ENCODE measurements around the gene ALK. TPM values are rescaled to one million over a fixed set of nuclear protein-coding genes. Genes with fewer than 3 reads are reported as not detected.

ALK gene
- polyA plus RNA-seq, 2 of the 4 experiments (the other 2 are of a cell fraction), result not detected

GRCh38 chr2:29452036-29452435, 469.4 kb downstream of the ALK start:
- Histone ChIP-seq H3K4me2 (no peak overlapping the region), H3K4me3 (no peak overlapping the region), H3K4me1 (no peaks in the 10 kb centered on the region), H3K27ac (no peak overlapping the region), H3K9me3 (no peaks in the 10 kb centered on the region)
- no peak for DNase-seq (ENCODE audit: low read depth in 1 of 2, low spot score in 1 of 2)
- ChIA-PET CTCF (no interaction called here), POLR2A (no interaction called here)
- TF ChIP-seq HEYL (CRISPR knock-in tag; IDR thresholded peaks at IDR 0.05) (no peak), KDM5A (IDR thresholded peaks at IDR 0.05) (no peak), SMC3 (IDR thresholded peaks at IDR 0.05) (no peak), RCOR1 (IDR thresholded peaks at IDR 0.05; ENCODE audit: low read depth, low read length) (no peak), HOXB5 (CRISPR knock-in tag; IDR thresholded peaks at IDR 0.05) (no peak), ZNF302 (CRISPR knock-in tag; IDR thresholded peaks at IDR 0.05) (no peak), NR3C1 (IDR thresholded peaks at IDR 0.05) (no peak), PHF8 (IDR thresholded peaks at IDR 0.05; ENCODE audit: borderline replicate concordance, low read depth) (no peak), NPAS2 (CRISPR knock-in tag; IDR thresholded peaks at IDR 0.05; ENCODE audit: borderline replicate concordance) (no peak)
- TF ChIP-seq, protein P1, sequence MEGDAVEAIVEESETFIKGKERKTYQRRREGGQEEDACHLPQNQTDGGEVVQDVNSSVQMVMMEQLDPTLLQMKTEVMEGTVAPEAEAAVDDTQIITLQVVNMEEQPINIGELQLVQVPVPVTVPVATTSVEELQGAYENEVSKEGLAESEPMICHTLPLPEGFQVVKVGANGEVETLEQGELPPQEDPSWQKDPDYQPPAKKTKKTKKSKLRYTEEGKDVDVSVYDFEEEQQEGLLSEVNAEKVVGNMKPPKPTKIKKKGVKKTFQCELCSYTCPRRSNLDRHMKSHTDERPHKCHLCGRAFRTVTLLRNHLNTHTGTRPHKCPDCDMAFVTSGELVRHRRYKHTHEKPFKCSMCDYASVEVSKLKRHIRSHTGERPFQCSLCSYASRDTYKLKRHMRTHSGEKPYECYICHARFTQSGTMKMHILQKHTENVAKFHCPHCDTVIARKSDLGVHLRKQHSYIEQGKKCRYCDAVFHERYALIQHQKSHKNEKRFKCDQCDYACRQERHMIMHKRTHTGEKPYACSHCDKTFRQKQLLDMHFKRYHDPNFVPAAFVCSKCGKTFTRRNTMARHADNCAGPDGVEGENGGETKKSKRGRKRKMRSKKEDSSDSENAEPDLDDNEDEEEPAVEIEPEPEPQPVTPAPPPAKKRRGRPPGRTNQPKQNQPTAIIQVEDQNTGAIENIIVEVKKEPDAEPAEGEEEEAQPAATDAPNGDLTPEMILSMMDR (IDR thresholded peaks at IDR 0.05), result no peak
- 19% methylated on average over 5 of the region's 5 CpGs for WGBS (ENCODE audit: missing lambda C conversion rate)
- ATAC-seq, result no peak
- no peak for FAIRE-seq

GRCh38 chr2:29450596-29451222, 470.7 kb downstream of the ALK start:
- DNase-seq (ENCODE audit: low read depth in 1 of 2, low spot score in 1 of 2), result no peak
- FAIRE-seq, result no peak
- TF ChIP-seq HEYL (CRISPR knock-in tag; IDR thresholded peaks at IDR 0.05) (no peak), GATA3 (IDR thresholded peaks at IDR 0.05; ENCODE audit: borderline replicate concordance) (no peak)
- no peak overlapping the region for H3K4me2 ChIP-seq
- POLR2A ChIA-PET, result no interaction called here
- H3K4me1 ChIP-seq, result no peaks in the 10 kb centered on the region
- WGBS (ENCODE audit: missing lambda C conversion rate), result 4% methylated on average over 5 of the region's 5 CpGs
- no peak overlapping the region for H3K27ac ChIP-seq
- no peak overlapping the region for H3K4me3 ChIP-seq
- H3K9me3 ChIP-seq, result no peaks in the 10 kb centered on the region
- CTCF ChIA-PET, result interaction anchor here (0.7 kb wide), 1 partner anchor 473 kb away, joined by 3 read pairs; no protein-coding TSS in a partner anchor
- ATAC-seq, result no peak

GRCh38 chr2:29449499-29449898, 471.9 kb downstream of the ALK start:
- ChIA-PET CTCF (interaction anchor here (0.9 to 1.2 kb wide), 2 partner anchors 10 to 20 kb away, joined by 3 read pairs; no protein-coding TSS in a partner anchor), POLR2A (no interaction called here)
- H3K4me3 ChIP-seq, result no peak overlapping the region
- no peak overlapping the region for H3K4me2 ChIP-seq
- H3K27ac ChIP-seq, result no peak overlapping the region
- no peak for ATAC-seq
- DNase-seq (ENCODE audit: low read depth in 1 of 2, low spot score in 1 of 2), result no peak
- H3K9me3 ChIP-seq, result no peaks in the 10 kb centered on the region
- FAIRE-seq, result no peak
- no peak for TF ChIP-seq JUN (IDR thresholded peaks at IDR 0.05)
- no peak for TF ChIP-seq RAD21 (conservative IDR thresholded peaks at IDR 0.05 in 1 of 2, IDR thresholded peaks at IDR 0.05 in 1 of 2)
- no peak for TF ChIP-seq PHF8 (IDR thresholded peaks at IDR 0.05; ENCODE audit: borderline replicate concordance, low read depth)
- WGBS (ENCODE audit: missing lambda C conversion rate), result 28% methylated on average over 2 of the region's 2 CpGs
- no peaks in the 10 kb centered on the region for H3K4me1 ChIP-seq

GRCh38 chr2:29448096-29448688, 473.2 kb downstream of the ALK start:
- TF ChIP-seq ZSCAN20 (CRISPR knock-in tag; IDR thresholded peaks at IDR 0.05) (no peak), RCOR1 (IDR thresholded peaks at IDR 0.05; ENCODE audit: low read depth, low read length) (no peak), KDM5A (IDR thresholded peaks at IDR 0.05) (no peak)
- WGBS (ENCODE audit: missing lambda C conversion rate), result 12% methylated on average over 8 of the region's 8 CpGs
- H3K27ac ChIP-seq, result no peak overlapping the region
- ChIA-PET POLR2A (no interaction called here), CTCF (interaction anchor here (0.9 to 1.2 kb wide), 2 partner anchors 8 to 21 kb away, joined by 3 read pairs; no protein-coding TSS in a partner anchor)
- DNase-seq (ENCODE audit: low read depth in 1 of 2, low spot score in 1 of 2) (no peak), FAIRE-seq (no peak), ATAC-seq (no peak)
- H3K4me3 ChIP-seq, result no peak overlapping the region
- no peaks in the 10 kb centered on the region for H3K9me3 ChIP-seq
- no peak overlapping the region for H3K4me2 ChIP-seq
- H3K4me1 ChIP-seq, result no peaks in the 10 kb centered on the region

Data from A549 (cell line).